Hematopoietic multipotent progenitor cell treated with erythropoietin and hydrocortisone succinate and interleukin-3 and kit ligand, for 15 days (in vitro differentiated cells): ENCODE measurements around the gene PIP4K2C.

Experiments
- DNase-seq: peaks from one replicate; pipeline ENCODE4 v3.0.0-alpha.2; 2015; ENCODE audit warnings: low spot score

PIP4K2C gene

DNA sequence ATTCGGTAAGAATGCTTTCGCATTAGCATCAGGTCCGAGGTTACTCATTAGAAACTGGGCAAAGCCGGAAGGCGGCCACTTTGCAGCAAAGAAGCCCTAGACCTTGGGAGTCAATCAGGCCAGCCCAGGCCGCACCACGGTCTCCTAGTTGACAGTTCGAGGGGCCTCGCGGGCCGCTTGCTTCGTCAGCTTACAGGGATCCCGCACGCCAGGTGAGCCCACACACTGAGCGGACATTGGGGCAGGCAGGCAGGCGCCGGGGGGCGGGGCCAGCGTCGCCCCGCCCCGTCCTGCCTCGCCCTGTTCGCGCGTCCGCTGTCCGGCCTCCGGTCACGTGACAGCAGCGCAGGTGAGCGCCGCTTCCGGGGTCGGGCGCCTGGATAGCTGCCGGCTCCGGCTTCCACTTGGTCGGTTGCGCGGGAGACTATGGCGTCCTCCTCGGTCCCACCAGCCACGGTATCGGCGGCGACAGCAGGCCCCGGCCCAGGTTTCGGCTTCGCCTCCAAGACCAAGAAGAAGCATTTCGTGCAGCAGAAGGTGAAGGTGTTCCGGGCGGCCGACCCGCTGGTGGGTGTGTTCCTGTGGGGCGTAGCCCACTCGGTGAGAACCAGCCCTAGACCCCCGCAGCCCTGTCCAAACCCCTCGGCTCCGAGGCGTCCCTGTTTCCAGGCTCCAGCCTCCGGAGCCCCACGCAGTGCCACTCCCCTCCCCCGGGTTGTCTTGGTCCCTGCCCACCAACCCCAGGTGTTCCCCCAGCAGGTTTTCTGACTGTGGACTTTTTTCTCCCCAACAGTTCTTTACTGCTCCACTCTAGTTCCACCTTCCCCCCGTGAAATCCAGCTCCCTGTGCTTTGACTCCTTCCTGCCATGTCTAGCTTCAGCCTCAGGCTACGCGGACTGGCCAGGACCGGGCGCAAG is at the start of gene PIP4K2C:
Gene PIP4K2C, plus strand, starts transcription at position 329 of the 918 bp plus-strand sequence. Its CDS starts 98 bp downstream, at position 427.
- peak; percentile 87 for DNase-seq

DNA sequence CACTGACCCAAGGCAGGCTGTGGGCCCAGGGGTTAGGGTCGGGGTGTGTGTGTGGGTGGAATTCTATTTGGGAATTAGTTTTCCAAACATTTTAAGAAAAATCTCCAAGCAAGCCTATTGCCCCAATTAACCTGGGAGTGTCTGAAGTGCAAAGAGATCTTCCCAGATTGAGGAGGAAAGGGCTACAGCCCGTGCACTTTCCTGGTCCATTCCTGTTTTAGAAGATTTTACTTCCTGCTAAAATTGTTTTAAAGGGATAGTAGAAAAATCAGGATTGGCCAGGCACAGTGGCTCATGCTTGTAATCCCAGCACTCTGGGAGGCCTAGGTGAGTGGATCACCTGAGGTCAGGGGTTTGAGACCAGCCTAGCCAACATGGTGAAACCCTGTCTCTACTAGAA is 49.3 kb upstream of the PIP4K2C start:
- no peak for DNase-seq

DNA sequence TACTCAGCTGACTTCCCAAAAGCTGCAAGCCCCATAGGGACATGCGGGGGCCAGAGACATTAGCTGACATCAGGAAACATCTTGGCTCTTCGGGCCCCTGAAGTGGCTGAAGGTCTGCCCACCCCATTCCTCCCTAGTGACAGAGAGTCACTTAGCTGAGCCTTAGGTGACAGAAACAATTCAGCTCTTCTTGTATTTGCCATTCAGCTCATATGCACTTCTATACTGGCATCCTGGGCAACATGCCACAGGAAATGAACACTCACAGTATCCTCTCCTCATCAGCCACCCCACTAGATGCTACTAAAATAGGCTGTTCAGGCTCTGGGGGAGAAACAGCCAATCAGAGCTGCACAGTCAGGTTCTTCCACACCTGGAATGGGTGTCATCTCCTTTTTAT is 47.4 kb upstream of the PIP4K2C start:
- DNase-seq: no peak

- DNase-seq: no peak
Measured at GRCh38 chr12:57545809-57546437, 45.1 kb upstream of the PIP4K2C start.

DNA sequence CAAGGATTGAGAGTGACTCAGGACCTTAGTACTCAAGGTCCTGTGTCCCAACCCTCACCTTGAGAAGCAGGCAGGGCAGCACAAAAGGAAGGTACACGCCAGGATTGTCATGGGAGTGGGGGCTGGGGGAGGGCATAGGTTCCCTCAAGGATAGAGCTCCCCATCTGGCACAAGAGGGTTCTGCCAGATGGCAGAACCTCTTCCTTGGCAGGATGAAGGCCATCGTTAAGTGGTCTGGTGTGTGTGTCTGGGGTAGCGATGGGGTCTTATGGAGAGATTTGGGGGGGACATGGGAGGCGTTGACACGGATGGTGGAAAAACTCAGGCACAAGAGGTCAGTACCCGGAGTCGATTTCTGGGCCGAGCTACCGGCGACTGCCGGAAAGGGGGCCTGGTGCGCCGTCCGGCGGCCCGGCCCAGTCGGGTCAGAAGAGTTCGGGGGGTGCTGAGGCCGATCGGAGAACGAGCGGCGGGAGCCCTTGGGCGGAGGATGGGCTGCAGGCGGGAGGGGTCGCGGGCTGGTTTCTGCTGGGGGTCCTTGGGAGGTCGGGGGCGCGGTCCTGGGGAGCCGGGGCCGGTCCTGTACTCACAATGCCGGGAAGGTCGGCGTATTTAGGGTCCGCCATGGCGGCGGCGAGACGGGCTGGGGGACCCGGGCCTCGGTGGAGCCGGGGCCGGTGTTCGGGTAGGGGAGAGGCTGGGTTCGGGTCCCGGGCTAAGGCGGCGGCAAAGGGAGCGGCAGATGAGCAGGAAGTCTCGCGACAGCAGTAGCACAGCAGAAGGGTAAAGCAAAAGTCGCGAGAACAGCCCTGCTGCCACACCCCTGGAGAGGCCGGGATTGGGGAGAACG is 44.3 kb upstream of the PIP4K2C start, which contains the start of gene DCTN2:
Gene DCTN2, minus strand, starts transcription at position 755 of the 850 bp plus-strand sequence. Its CDS starts 129 bp downstream, at position 626.
- peak; percentile 96 for DNase-seq

DNA sequence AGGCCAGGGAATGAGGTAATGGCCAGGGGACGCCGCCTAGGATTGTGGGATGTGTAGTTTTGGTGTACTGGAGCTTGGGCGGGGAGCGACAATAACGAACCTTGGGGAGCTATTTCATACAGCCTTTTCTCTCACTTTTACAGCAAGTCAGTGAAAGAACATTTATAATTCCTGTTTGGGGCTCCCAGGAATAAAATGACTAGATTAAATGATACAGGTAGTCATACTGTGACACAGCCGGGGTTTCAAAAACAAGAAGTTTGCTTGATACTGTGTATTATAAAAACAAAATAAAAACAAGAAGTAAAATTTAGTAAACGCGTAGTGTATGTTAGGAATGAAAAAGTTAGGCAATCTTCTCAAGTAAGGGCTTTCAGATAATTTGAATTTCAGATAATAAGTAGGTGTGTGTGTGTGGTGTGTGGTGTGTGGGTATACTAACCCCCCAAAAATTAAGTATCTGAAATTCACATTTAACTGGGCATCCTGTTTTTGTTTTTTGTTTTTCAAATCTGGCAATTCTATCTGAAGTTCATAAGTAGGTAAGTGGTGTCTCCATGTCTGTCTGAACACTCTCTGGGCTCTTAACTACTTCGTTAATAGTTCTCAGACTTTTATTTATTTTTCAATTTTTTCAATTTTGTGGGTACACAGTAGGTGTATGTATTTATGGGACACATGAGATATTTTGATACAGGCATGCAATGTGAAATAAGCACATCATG is 43.5 kb upstream of the PIP4K2C start:
- no peak for DNase-seq

DNA sequence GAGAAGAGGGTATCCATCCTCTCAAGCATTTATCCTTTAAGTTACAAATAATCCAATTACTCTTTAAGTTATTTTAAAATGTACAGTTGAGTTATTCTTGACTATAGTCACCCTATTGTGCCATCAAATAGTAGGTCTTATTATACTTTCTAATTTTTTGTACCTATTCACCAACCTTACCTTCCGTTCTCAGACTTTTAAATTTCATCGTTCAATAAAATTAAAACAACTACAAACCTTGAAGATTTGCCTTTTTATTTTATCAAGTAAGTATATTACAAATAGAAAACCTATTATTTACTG is 43.0 kb upstream of the PIP4K2C start:
- no peak for DNase-seq

DNA sequence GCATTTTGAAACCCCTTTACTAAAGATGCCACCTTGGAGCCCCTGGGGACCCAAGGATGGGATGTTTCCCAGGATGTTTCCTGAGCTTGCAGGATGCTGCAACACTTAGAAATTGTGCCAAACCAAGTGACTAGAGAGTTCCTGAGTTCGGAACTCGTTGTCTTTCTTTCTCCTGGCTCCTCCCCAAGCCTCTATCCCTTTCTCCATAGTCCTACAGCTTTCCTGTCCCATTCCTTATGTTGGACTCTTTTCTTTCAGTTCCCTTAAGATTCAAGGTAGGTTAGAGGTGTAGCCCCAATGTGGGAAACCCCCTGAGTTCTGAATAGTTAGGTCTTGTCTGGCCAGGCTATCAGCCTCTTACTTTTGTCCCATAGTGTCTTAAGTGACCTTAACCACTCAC is 42.5 kb upstream of the PIP4K2C start:
- DNase-seq: no peak

- no peak for DNase-seq
Measured at GRCh38 chr12:57549203-57549908, 41.6 kb upstream of the PIP4K2C start.

DNA sequence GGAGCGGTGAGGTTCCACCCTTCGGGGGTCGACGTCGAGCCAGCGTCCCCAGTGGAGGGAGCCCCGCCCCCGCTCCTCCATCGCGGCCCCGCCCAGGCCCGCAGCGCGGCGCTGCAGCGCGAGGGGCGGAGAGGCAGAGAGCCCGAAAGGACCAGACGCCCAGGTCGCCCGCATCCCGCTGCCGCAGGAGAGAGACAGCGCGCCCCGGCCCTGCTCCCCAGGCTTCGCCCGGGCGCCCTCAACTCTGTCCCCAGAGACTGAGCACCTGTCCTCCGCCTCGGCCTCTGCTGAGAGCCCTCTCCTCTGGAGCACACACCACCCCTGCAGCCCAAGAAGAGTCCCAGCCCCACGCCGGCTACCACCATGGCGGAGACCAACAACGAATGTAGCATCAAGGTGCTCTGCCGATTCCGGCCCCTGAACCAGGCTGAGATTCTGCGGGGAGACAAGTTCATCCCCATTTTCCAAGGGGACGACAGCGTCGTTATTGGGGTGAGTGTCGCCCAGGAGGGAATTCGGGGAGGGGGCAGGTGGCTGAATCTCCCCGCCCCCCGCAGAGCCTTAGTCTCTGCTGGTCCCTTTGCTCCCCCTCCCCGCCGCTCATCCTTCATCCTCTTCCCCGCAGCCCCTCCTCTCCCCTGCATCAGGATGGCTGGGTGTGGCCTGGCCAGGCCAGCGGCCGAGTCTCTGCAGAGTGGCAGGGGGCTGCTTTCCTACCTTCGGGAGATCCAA is 40.9 kb upstream of the PIP4K2C start, which contains the start of gene KIF5A:
Gene KIF5A, plus strand, starts transcription at position 136 of the 732 bp plus-strand sequence. Its CDS starts 228 bp downstream, at position 364.
- peak; percentile 63 for DNase-seq

DNA sequence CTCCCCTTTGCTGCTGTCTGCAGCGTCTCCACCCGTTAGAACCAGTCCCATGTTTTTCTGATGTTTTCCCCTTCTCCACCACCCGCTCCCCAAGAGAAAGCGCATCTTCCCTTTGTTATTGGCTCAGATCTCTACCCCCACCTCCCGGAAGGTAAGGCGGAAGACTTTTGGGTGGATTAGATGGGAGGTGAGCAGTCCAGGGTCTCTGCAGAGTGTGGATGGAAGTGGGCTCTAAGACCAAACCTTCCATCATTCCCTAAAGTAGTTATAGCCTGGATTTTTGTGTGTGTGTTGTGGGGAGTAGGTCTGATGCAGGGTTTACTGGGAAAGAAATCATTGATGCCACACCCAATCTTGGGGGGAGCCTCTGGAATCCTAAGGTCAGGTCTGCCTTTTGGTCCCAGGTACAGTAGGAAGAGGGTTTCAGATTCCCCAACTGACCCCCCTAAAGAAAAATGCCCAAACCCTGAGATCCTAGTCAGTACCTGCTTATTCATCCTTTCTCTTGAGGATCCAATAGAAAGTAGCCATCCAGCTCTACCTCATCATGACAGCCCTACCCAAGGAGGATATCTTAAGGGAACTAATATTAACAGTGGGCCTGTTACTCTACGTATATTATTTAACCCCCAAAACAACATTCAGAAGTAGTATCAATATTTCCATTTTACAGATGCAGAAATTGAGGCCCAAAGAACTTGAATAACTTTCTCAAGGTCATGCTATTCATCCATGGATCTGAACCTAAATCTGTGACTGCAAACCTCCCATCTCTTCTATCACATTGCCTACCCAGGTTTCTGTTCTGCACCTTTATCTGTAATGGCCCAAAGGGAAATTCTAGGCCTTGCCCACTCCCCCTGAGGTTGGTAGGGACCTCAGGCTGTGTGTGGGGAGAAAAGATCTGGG is 40.1 kb upstream of the PIP4K2C start:
- no peak for DNase-seq

GRCh38 chr12:57551637-57552305 is 39.2 kb upstream of the PIP4K2C start:
- no peak for DNase-seq

DNA sequence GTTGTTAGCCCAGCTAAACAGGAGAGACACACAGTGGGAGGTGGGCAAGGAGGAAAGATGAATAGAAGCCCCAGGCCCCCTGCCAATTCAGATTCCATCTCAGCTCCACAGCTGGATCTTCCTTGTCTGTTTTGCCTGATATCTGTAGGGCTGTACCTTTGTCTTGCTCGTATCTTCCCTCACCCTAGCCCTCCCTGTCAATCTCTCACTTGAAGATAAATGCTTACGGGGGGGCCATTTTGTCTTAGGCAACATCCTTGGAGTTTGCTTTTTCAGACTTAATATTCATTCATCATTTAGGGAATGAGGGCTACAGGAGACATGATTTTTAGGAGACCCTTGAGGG is 38.7 kb upstream of the PIP4K2C start:
- DNase-seq: peak; percentile 50

- peak; percentile 48 for DNase-seq
Measured at GRCh38 chr12:57552835-57553313, 38.1 kb upstream of the PIP4K2C start.

- DNase-seq: no peak
Measured at GRCh38 chr12:57553343-57554202, 37.4 kb upstream of the PIP4K2C start.

DNA sequence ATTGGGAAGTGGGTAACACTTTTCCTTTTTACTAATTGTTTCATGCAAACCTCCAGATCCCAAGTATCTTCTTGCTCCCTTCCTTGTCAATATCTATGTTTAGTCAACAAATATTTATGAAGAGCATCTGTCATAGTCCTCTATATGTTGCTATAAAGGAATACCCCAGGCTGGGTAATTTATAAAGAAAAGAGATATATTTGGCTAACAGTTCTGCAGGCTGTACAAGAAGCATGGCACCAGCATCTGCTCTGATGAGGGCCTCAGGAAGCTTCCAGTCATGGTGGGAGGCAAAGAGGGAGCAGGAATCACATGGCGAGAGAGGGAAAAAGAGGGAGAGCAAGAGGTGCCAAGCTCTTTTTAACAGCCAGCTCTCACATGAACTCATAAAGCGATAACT is 36.5 kb upstream of the PIP4K2C start:
- DNase-seq: no peak

DNA sequence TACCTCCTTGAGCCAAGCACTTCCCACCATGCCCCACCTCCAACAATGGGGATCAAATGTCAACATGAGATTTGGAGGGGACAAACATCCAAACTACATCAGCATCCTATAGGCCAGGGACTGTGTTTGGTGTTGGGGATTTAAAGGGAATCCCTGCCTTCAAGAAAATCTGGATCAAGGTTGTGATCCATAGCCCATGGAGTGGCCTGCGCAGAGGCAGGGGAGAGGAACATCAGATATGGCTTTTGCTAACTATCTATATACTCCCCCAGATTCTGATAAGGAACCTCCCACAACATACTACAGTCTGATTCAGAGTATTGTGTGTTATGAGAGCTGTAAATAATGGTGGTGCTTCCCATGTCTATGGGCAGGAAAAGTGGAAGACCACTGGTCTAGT is 36.1 kb upstream of the PIP4K2C start:
- no peak for DNase-seq

DNA sequence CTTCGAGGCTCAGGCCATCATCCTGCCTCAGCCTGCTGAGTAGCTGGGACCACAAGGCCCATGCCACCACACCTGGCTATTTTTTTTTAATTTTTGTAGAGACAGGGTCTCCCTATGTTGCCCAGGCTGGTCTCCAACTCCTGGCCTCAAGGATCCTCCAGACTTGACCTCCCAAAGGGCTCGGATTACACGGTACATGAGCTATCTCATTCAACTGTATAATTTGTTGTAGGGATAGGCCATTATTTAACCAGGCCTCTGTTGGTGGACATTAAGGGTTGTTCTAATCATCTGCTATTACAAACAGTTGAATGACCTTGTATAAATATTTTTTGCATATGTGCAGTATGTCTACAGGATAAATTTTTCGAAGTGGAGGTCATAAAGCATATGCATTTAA is 32.1 kb upstream of the PIP4K2C start:
- no peak for DNase-seq
